B cell (primary cell): ENCODE measurements around the gene RHEBL1. TPM values are rescaled to one million over a fixed set of nuclear protein-coding genes. Genes with fewer than 3 reads are reported as not detected.

Experiments
- ATAC-seq: fragments of 200-7000 bp; cut with Tn5 transposase; one replicate; pipeline ENCODE4 v1.10.0; 2021; ENCODE audit warnings: low read depth, mild to moderate bottlenecking, moderate number of reproducible peaks, moderate library complexity
- CTCF ChIA-PET: fragments of 350-600 bp; sonication (Branson Sonifier 250); formaldehyde crosslinking; loops from one replicate; lab custom pipeline; 2021; ENCODE audit warnings: antibody characterized with exemption, inconsistent platforms; lab: Charles Lee
- POLR2A ChIA-PET: fragments of 350-600 bp; sonication (Branson Sonifier 250); formaldehyde crosslinking; loops from one replicate; lab custom pipeline; 2021; ENCODE audit warnings: antibody characterized with exemption; lab: Charles Lee
- DNase-seq: peaks from one replicate; pipeline ENCODE4 v3.0.0; 2013
- H2AFZ ChIP-seq: 2 replicates; pipeline ENCODE4 v1.6.1; 2012; ENCODE audit warnings: mild to moderate bottlenecking, low read depth, low read length; ENCODE audit not compliant: insufficient read depth, poor library complexity, severe bottlenecking
- H3K27ac ChIP-seq, 2 donors: 1 replicate in 1 of 2; 2 replicates in 1 of 2; pipeline ENCODE4 v1.5.1; 2012 to 2013; ENCODE audit warnings: low read length in 2 of 2, mild to moderate bottlenecking in 2 of 2, moderate library complexity in 1 of 2
- H3K27me3 ChIP-seq, 4 experiments: fragments of 200-600 bp in 1 of 4; sonication (generic) in 1 of 4; replicated peaks in 1 of 4; 1 replicate in 2 of 4; 2 replicates in 2 of 4; pipeline versions ENCODE4 v1.6.1 to v1.7.0; 2013 to 2016; ENCODE audit warnings: low read length in 3 of 4, mild to moderate bottlenecking in 2 of 4, mixed read lengths in 1 of 4, moderate library complexity in 1 of 4; ENCODE audit not compliant: insufficient read depth in 4 of 4, control insufficient read depth in 3 of 4; ENCODE audit errors: control extremely low read depth in 1 of 4
- H3K36me3 ChIP-seq, 2 experiments: replicated peaks in 1 of 2; 1 replicate in 1 of 2; 2 replicates in 1 of 2; pipeline versions ENCODE4 v1.6.1 to v1.7.1; 2013; ENCODE audit warnings: low read length in 1 of 2; ENCODE audit not compliant: insufficient read depth in 2 of 2, control insufficient read depth in 1 of 2; ENCODE audit errors: control extremely low read depth in 1 of 2, extremely low read depth in 1 of 2
- H3K4me1 ChIP-seq, 2 donors: fragments of 200-600 bp in 1 of 2; sonication (generic) in 1 of 2; 1 replicate in 1 of 2; 2 replicates in 1 of 2; pipeline versions ENCODE4 v1.5.1 to v1.6.1; 2013 to 2017; ENCODE audit warnings: low read length in 2 of 2; ENCODE audit not compliant: control insufficient read depth in 2 of 2, insufficient read depth in 2 of 2
- H3K4me2 ChIP-seq: replicated peaks from 2 replicates; pipeline ENCODE3; 2012; ENCODE audit warnings: mild to moderate bottlenecking, low read depth, low read length; ENCODE audit not compliant: poor library complexity, severe bottlenecking
- H3K4me3 ChIP-seq, 5 experiments: fragments of 200-600 bp in 1 of 5; sonication (generic) in 1 of 5; 1 replicate in 3 of 5; 2 replicates in 2 of 5; pipeline versions ENCODE4 v1.5.1 to v1.7.0; 2011 to 2016; ENCODE audit warnings: low read length in 4 of 5, mild to moderate bottlenecking in 4 of 5, low read depth in 2 of 5, control low read depth in 1 of 5, moderate library complexity in 1 of 5; ENCODE audit not compliant: insufficient read depth in 1 of 5; ENCODE audit errors: control extremely low read depth in 1 of 5, extremely low read depth in 1 of 5
- H3K79me2 ChIP-seq: fragments of 200-600 bp; sonication (generic); one replicate; pipeline ENCODE4 v1.6.0; 2016; ENCODE audit warnings: low read length; ENCODE audit not compliant: control insufficient read depth, insufficient read depth
- H3K9ac ChIP-seq: fragments of 200-600 bp; sonication (generic); 2 replicates; pipeline ENCODE4 v1.6.1; 2017; ENCODE audit warnings: mild to moderate bottlenecking, low read length, moderate library complexity
- H3K9me3 ChIP-seq, 3 donors: one replicate each; pipeline versions ENCODE4 v1.6.1 to v1.7.1; 2013; ENCODE audit warnings: low read length in 2 of 3; ENCODE audit not compliant: control insufficient read depth in 2 of 3, insufficient read depth in 1 of 3; ENCODE audit errors: control extremely low read depth in 1 of 3
- H4K20me1 ChIP-seq: 2 replicates; pipeline ENCODE4 v1.6.0; 2012; ENCODE audit warnings: mild to moderate bottlenecking, low read length; ENCODE audit not compliant: insufficient read depth, control insufficient read depth, poor library complexity, severe bottlenecking
- H3K27ac Mint-ChIP-seq: one replicate; pipeline ENCODE4 v1.8.0; 2021; ENCODE audit warnings: mixed read lengths
- H3K27me3 Mint-ChIP-seq: one replicate; pipeline ENCODE4 v1.8.0; 2021; ENCODE audit warnings: mixed read lengths
- H3K4me1 Mint-ChIP-seq: one replicate; pipeline ENCODE4 v1.8.0; 2021; ENCODE audit warnings: mixed read lengths
- H3K4me3 Mint-ChIP-seq: one replicate; pipeline ENCODE4 v1.8.0; 2021; ENCODE audit warnings: mixed read lengths
- H3K9me3 Mint-ChIP-seq: one replicate; pipeline ENCODE4 v1.8.0; 2022; ENCODE audit warnings: mixed read lengths; ENCODE audit not compliant: insufficient read depth
- CTCF ChIP-seq: fragments of 200-600 bp; IDR thresholded peaks from one replicate; pipeline ENCODE4 v1.8.0; 2022; ENCODE audit warnings: antibody characterized with exemption, mild to moderate bottlenecking
- EZH2 ChIP-seq: IDR thresholded peaks from 2 replicates; pipeline ENCODE4 v1.6.1; 2012; ENCODE audit warnings: borderline replicate concordance, low read depth, mild to moderate bottlenecking, moderate library complexity, low read length; ENCODE audit not compliant: insufficient read depth, poor library complexity, severe bottlenecking
- WGBS: methylation state at CpG from one replicate; pipeline ENCODE4 v1.1.5; 2013; ENCODE audit warnings: missing lambda C conversion rate; ENCODE audit not compliant: insufficient coverage; 5-methylcytosine and 5-hydroxymethylcytosine counted together
- intact Hi-C: fragments of 100-400 bp; cut with micrococcal nuclease; formaldehyde crosslinking; loops from one replicate; pipeline ENCODE4 v1.10.0; 2022
- polyA plus RNA-seq: library from polyadenylated mRNA; depleted of rRNA; stranded (reverse); fragments of >200 nt; gene quantifications from 2 replicates; pipeline ENCODE4 v1.2.3, GENCODE V29; 2012
- total RNA-seq, 2 donors: library from RNA; stranded (reverse); fragments of 120-200 nt in 1 of 2; gene quantifications; 1 replicate in 1 of 2; 2 replicates in 1 of 2; pipeline versions ENCODE4 v1.2.3 to v1.2.4, GENCODE V29; 2013 to 2022

RHEBL1 gene
- total and polyA plus RNA-seq, 2 donors (not counting 1 experiment from before 2014, with no cell fraction given), result 3.0 to 6.1 TPM

DNA sequence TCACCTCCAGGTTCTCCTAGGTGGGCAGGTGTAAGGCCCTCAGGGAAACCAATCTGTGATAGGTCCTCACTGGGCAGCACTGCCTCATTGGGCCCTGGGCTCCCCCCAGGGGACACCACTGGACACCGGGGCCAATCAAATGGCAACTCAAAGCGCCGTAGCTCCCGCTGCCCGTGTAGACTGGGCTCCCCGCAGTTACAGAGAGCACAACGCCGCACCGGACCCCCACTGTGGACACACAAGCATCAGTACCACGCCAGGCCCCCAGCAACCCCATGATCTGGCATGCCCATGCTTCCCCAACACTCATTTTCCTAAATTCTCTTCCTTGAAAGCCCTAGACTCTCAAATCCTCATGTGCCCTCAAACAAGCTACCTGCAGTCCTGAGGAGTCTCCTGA is 15.3 kb downstream of the RHEBL1 start:
- Histone ChIP-seq H3K9me3 (no peaks in the 10 kb centered on the region), H3K27ac (no peak overlapping the region), H4K20me1 (peaks cover 98% of the 10 kb centered on the region), H3K36me3 (peaks cover 0 to 57% of the 10 kb centered on the region in 2 experiments), H3K79me2 (peaks cover 99% of the 10 kb centered on the region), H3K4me2 (no peak overlapping the region), H2AFZ (no peak overlapping the region), H3K9ac (no peak overlapping the region), H3K4me1 (peaks cover 44 to 47% of the 10 kb centered on the region in 2 donors), H3K27me3 (no peaks in the 10 kb centered on the region), H3K4me3 (no peak overlapping the region)
- no peak overlapping the region for H3K4me3 Mint-ChIP-seq
- ChIA-PET CTCF (interaction anchor here (0.8 to 2.2 kb wide), 6 partner anchors 10 to 200 kb away, joined by 3 to 16 read pairs (median 4); no protein-coding TSS in a partner anchor), POLR2A (no interaction called here)
- no peaks in the 10 kb centered on the region for H3K27me3 Mint-ChIP-seq
- H3K27ac Mint-ChIP-seq, result no peak overlapping the region
- peaks cover 48% of the 10 kb centered on the region for H3K4me1 Mint-ChIP-seq
- DNase-seq (no peak), ATAC-seq (no peak)
- intact Hi-C loops, result no loop called here
- no peaks in the 10 kb centered on the region for H3K9me3 Mint-ChIP-seq
- WGBS, result 95% methylated on average over 10 of the region's 10 CpGs
- TF ChIP-seq EZH2 (no peak), CTCF (no peak)

GRCh38 chr12:49054096-49054495 is 15.7 kb downstream of the RHEBL1 start:
- Mint-ChIP-seq H3K9me3 (no peaks in the 10 kb centered on the region), H3K4me1 (peaks cover 46% of the 10 kb centered on the region), H3K27me3 (no peaks in the 10 kb centered on the region), H3K4me3 (no peak overlapping the region), H3K27ac (no peak overlapping the region)
- Histone ChIP-seq H3K27ac (no peak overlapping the region), H3K9ac (no peak overlapping the region), H3K4me1 (peaks cover 41 to 42% of the 10 kb centered on the region in 2 donors), H4K20me1 (peaks cover 98% of the 10 kb centered on the region), H3K4me2 (no peak overlapping the region), H2AFZ (no peak overlapping the region), H3K36me3 (peaks cover 0 to 61% of the 10 kb centered on the region in 2 experiments), H3K79me2 (peaks cover 99% of the 10 kb centered on the region), H3K4me3 (no peak overlapping the region), H3K27me3 (no peaks in the 10 kb centered on the region), H3K9me3 (no peaks in the 10 kb centered on the region)
- no peak for TF ChIP-seq EZH2
- no peak for TF ChIP-seq CTCF
- ChIA-PET CTCF (interaction anchor here (0.6 to 2.2 kb wide), 7 partner anchors 10 to 200 kb away, joined by 3 to 16 read pairs (median 4); no protein-coding TSS in a partner anchor), POLR2A (no interaction called here)
- 92% methylated on average over 3 of the region's 5 CpGs for WGBS
- DNase-seq, result no peak
- ATAC-seq, result no peak
- intact Hi-C loops, result no loop called here
